ENCODE measurements around the gene CLCN7. TPM values are rescaled to one million over a fixed set of nuclear protein-coding genes. Genes with fewer than 3 reads are reported as not detected.
"Not testable (repeated sequence)": the region's sequence is repeated elsewhere in the genome, so short reads cannot be mapped to it uniquely, and the experiment has no call there.

CLCN7 gene
- total and polyA plus RNA-seq, 11 donors, result 30.3 to 70.8 (median 33.6) TPM

GRCh38 chr16:1443403-1443973 lies 31.3 kb downstream of the CLCN7 start:
- no peak overlapping the region for H3K27ac ChIP-seq
- no peak for ATAC-seq
- 77 to 86% (median 84%) methylated on average over 20 to 38 of the region's 38 CpGs for WGBS, 4 donors
- no peaks in the 10 kb centered on the region for H3K27me3 ChIP-seq
- H3K4me1 ChIP-seq, result no peaks in the 10 kb centered on the region
- DNase-seq, result no peak
- H3K4me3 ChIP-seq, result no peak overlapping the region
- intact Hi-C loops (cut with DNase I), result no loop called here
- TF ChIP-seq POLR2A (IDR thresholded peaks at IDR 0.05) (no peak), CTCF (IDR thresholded peaks at IDR 0.05) (no peak)
- peaks cover 0 to 33% (median 22%) of the 10 kb centered on the region in 9 donors for H3K36me3 ChIP-seq
- H3K9me3 ChIP-seq, result no peaks in the 10 kb centered on the region

- H3K36me3 ChIP-seq, result peaks cover 0 to 27% (median 16%) of the 10 kb centered on the region in 9 donors
- no peak for ATAC-seq
- no peak for DNase-seq
- 84 to 89% (median 86%) methylated on average over 20 to 24 of the region's 24 CpGs for WGBS, 4 donors
- intact Hi-C loops (cut with DNase I), result no loop called here
- no peaks in the 10 kb centered on the region for H3K9me3 ChIP-seq
- H3K27me3 ChIP-seq, result no peaks in the 10 kb centered on the region
- no peak overlapping the region for H3K27ac ChIP-seq
- no peaks in the 10 kb centered on the region for H3K4me1 ChIP-seq
- TF ChIP-seq POLR2A (IDR thresholded peaks at IDR 0.05) (no peak), CTCF (IDR thresholded peaks at IDR 0.05) (no peak)
- no peak overlapping the region for H3K4me3 ChIP-seq
Observed at GRCh38 chr16:1442697-1443096, 32.1 kb downstream of the CLCN7 start.

GRCh38 chr16:1441391-1441829 lies 33.4 kb downstream of the CLCN7 start:
- ATAC-seq (no peak), DNase-seq (no peak)
- H3K4me1 ChIP-seq, result no peaks in the 10 kb centered on the region
- WGBS, 4 donors, result 73 to 83% (median 79%) methylated on average over 19 to 22 of the region's 22 CpGs
- no peaks in the 10 kb centered on the region for H3K27me3 ChIP-seq
- H3K27ac ChIP-seq, result no peak overlapping the region
- H3K36me3 ChIP-seq, result peaks cover 0 to 14% (median 7%) of the 10 kb centered on the region in 9 donors
- intact Hi-C loops (cut with DNase I), result no loop called here
- TF ChIP-seq CTCF (IDR thresholded peaks at IDR 0.05) (no peak), POLR2A (IDR thresholded peaks at IDR 0.05) (no peak)
- no peaks in the 10 kb centered on the region for H3K9me3 ChIP-seq
- H3K4me3 ChIP-seq, result no peak overlapping the region

- H3K36me3 ChIP-seq; intact Hi-C loops (cut with DNase I); H3K9me3 ChIP-seq: not testable (repeated sequence)
Observed at GRCh38 chr16:1439699-1440074, 35.1 kb downstream of the CLCN7 start.

More at GRCh38 chr16:1439699-1440074, 35.1 kb downstream of the CLCN7 start:
- not testable (repeated sequence) for DNase-seq, H3K4me3 ChIP-seq, H3K4me1 ChIP-seq, H3K27me3 ChIP-seq, ATAC-seq, H3K27ac ChIP-seq
- WGBS, 4 donors, result 89 to 97% (median 92%) methylated on average over 4 of the region's 4 CpGs

Measured in heart left ventricle (tissue), 16 donors.